GM21390 (cell line): Measurements from ENCODE around the gene ZNF397.
A peak's percentile ranks its signal among the peaks of the same experiment; 100 is the strongest.
"Not testable (repeated sequence)": the region's sequence is repeated elsewhere in the genome, so short reads cannot be mapped to it uniquely, and the experiment has no call there.

Source experiments
- ATAC-seq: cut with Tn5 transposase; IDR thresholded peaks from one replicate; pipeline ENCODE4 v1.9.1; 2021; ENCODE audit not compliant: unreplicated experiment

ZNF397 gene

DNA sequence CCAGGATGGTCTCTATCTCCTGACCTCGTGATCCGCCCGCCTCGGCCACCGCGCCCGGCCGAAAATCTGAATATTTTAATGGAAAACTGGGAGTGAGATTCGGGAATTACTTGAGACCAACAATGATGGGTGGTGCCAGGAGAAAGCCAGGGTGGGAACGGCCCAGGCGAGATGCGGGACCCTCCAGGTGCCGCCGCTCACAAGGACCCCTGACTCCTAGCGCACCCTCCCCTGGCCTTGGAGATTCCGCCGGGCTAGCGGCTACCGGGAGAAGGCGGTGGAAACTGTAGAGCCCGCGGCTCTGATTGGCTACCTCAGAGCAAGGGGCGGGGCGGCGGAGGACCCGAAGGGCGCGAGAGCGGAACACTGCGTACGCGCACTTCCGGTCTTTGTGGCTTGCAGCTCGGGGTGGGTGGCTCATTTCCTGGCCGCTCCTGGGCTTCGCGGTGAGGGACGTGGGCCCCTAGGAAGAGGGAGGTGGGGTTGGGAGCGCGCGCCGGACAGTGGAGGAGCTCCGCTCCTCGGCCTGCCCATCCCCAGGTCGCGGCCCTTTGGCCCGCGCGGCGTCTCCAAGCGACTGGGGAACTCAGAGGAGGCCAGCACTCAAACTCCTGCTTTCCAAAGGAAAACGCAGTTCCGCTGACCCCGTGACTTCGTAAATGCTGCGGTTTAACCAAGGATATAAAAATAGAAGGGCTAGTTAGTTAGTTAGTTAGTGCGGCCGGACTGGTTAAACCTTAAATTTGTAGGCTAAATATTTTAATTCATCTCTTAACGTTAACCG lies at the start of gene ZNF397:
ZNF397 (plus strand) TSS at position 371 of the 784 bp plus-strand sequence. CDS start 1,437 bp downstream, outside the sequence.
- ATAC-seq = peak; percentile 99

DNA sequence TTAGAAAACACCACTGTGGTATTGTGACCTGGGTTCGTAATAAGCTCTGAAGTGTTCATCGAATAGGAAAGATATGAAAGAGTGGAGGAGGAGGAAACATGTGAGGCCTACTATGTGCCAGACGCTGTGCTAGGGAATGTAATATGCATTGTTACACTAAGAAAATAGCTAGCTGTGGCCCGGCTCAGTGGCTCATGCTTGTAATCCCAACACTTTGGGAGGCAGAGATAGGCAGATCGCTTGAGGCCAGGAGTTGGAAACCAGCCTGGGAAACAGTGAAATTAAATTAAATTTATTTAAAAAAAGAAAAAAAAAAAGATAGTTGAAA lies 49.2 kb upstream of the ZNF397 start:
- no peak for ATAC-seq

DNA sequence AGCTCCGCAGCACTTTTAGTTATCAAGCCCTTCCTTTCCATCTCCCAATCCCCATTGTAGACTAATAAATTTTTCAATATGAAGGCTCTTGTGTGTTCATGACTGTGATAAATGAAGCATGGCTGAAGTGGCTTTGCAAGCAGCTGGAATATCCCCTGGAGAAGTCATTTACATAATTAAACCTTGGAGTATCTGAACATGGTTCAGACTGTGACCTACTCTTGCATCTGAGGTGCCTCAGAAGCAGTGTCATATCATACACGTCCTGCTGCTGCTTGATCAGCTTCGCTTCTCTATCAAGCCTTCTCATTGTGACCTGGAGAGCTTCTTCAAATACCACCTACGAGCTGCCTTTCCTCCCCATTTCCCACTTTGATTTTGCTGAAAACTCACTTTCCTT lies 48.4 kb upstream of the ZNF397 start:
- ATAC-seq = no peak

DNA sequence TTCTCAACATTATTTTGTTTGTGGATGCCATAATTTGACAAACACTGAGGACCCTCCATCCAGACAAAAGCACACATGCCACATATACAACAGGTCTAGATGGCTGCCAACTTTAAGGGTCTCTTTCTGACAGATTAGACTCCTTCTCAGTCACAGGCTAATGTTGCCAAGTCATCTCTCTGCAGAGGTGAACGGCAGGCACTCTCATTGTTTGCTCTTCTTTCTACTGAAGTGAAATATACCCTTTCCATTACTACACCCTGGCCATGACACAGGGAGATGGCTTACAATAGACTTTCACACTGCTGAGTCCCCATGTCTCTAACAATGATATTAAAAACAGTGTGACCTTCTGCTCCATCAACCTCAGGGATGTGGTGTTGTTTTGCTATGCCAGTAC lies 47.5 kb upstream of the ZNF397 start:
- no peak for ATAC-seq

DNA sequence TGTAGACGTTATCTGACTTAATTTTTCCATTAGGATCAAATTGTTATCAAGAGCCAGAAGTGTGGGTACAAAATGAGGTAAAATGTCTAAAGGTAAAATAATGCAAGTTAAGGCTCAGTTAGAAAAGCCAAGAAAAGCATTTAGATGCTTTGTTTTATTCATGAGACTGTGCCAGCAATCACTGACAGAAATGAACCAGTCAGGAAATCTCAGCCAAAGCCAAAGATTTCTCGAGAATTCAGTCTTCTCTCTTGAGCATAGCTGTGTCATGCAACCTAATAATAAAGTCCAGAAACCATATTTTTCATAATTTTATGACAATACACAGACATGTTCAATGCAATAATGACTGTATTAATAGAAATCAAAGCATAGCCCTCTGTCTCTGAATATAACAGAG lies 43.5 kb upstream of the ZNF397 start:
- no peak for ATAC-seq

DNA sequence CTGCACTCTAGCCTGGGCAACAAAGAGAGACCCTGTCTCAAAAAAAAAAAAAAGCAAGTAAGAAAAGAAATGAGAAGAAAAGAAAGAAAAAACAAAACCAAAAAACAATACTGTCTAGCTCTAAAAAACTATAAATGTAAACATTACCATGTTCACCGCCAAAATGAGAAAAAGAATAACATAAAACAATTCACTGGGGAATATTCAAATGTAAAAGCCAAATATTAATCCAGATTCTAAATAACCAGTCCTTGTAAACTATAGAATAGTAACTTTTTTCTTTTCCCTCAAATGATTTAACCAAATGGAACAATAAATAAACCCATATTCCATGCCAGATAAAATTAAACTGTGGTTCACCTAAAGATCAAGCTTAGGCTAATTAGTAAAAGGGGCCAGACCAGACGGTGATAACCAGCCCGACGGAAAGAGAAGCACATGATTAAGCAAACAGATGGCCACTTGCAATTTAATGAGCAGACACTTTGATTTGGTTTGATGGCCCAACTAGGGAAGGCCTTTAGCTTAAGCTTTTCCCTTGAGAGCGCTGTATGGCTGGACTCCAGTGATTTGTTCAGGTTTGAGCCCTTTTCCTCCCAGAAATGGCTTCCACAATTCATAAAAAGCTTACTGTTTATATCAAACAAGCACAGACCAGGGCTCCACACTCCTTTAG lies 39.4 kb upstream of the ZNF397 start:
- ATAC-seq = no peak

DNA sequence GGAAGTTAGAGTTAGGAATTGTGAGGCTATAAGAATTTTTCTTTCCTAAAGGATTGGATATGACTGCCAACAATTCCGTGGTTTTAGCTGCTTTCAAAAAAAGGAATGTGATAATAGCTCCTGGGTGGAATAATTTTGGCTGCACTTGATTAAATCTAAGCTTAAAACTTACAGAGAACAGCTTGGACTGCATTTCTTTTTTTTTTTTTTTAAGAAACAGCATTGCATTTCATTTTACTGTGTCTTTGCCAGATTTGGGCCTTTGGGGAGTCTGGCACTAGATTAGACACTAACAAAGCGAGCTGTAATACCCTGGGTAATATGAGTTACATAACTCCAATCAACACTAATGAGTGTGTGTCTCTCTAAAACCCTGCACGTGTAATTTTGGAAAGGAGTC lies 37.8 kb upstream of the ZNF397 start:
- no peak for ATAC-seq

DNA sequence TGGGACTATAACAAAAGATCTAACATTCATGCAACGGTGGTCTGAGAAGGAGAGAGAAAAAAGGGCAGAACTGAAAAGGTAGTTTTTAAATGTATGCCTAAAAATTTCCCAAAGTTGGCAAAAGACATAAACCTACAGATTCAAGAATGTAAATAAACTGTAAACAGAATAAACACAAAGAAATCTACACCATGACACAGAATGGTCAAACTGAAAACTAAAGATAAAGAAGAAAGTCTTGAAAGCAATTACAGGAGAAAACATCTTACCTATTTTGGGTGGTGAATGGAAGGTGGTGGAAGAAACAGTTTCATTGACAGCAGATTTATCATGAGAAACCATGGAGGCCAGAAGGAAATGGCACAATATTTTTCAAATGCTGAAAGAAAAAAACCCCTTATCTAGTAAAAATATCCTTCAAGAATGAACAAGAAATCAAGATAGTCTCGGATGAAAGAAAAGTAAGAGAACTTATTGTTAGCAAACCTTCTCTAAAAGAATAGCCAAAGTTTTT lies 35.6 kb upstream of the ZNF397 start:
- no peak for ATAC-seq

DNA sequence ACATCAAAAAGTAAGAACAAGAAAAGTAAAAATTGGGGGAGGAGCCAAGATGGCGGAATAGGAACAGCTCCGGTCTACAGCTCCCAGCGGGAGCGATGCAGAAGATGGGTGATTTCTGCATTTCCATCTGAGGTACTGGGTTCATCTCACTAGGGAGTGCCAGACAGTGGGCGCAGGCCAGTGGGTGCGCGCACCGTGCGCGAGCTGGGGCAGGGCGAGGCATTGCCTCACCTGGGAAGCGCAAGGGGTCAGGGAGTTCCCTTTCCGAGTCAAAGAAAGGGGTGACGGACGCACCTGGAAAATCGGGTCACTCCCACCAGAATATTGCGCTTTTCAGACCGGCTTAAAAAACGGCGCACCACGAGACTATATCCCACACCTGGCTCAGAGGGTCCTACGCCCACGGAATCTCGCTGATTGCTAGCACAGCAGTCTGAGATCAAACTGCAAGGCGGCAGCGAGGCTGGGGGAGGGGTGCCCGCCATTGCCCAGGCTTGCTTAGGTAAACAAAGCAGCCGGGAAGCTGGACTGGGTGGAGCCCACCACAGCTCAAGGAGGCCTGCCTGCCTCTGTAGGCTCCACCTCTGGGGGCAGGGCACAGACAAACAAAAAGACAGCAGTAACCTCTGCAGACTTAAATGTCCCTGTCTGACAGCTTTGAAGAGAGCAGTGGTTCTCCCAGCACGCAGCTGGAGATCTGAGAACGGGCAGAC lies 34.9 kb upstream of the ZNF397 start:
- ATAC-seq = not testable (repeated sequence)

DNA sequence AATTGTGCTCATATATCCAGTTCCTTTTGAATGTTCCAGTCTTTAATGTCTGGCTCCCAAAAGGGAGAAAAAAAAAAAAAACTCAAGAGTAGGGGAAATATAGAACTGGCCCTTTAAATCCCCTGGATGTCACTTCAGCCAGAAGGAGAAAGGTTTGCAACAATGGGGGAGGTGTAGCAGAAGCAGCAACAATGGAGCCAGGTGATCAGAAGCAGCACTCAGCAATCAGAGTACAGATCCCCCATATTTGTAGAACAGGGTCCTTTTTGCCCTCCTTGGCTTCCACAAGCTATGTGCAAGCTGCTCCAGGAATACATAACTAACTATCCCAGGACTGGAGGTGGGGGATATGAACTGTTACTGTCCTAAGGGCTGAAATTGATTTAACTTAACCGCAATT lies 25.8 kb upstream of the ZNF397 start:
- ATAC-seq = no peak

DNA sequence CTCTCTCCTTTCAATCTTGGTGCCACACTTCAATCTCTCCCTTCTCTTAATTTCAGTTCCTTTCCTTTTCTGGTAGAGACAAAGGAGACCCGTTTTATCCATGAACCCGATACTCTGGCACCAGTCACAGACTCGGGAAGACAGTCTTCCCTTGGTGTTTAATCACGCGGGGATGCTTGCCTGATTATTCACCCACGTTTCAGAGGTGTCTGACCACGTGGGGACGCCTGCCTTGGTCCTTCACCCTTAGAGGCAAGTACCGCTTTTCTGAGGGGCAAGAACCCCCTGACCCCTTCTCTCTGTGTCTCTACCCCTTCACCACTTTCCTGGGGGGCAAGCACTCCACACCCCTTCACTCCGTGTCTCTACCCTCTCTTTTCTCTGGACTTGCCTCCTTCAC lies 24.2 kb upstream of the ZNF397 start:
- not testable (repeated sequence) for ATAC-seq

DNA sequence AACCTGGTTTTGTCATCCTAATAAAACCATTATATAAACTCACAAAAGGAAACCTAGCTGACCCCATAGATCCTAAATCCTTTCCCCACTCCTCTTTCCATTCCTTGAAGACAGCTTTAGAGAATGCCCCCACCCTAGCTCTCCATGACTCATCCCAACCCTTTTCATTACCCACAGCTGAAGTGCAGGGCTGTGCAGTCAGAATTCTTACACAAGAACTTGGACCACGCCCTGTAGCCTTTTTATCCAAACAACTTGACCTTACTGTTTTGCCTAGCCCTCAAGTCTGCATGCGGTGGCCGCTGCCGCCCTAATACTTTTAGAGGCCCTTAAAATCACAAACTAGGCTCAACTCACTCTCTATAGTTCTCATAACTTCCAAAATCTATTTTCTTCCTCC lies 21.5 kb upstream of the ZNF397 start:
- not testable (repeated sequence) for ATAC-seq

DNA sequence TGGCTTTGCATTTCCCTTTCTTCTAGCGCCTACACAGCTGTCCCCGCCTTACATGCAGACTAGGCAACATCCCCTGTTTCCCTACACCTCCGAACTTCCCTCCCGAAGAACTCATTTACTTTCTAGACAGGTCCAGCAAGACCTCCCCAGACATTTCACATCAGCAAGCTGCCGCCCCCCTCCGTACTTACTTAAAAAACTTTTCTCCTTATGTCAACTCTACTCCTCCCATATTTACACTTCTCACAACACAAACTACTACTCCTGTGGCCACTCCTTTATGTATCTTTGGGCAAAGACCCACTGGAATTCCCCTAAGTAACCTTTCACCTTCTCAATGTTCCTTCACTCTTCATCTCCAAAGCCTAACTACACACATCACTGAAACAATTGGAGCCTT lies 20.4 kb upstream of the ZNF397 start:
- ATAC-seq = no peak

DNA sequence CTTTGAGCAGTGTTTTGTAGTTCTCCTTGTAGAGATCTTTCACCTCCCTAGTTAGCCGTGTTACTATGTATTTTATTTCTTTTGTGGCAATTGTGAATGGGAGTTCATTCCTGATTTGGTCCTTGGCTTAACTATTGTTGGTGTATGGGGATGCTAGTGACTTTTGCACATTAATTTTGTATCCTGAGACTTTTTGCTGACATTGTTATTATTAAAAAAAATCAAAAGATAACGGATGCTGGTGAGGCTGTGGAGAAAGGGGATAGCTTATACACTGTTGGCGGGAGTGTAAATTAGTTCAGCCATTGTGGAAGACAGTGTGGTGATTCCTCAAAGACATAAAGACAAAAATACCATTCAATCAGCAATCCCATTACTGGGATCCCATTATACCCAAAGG lies 17.0 kb upstream of the ZNF397 start:
- ATAC-seq = no peak

DNA sequence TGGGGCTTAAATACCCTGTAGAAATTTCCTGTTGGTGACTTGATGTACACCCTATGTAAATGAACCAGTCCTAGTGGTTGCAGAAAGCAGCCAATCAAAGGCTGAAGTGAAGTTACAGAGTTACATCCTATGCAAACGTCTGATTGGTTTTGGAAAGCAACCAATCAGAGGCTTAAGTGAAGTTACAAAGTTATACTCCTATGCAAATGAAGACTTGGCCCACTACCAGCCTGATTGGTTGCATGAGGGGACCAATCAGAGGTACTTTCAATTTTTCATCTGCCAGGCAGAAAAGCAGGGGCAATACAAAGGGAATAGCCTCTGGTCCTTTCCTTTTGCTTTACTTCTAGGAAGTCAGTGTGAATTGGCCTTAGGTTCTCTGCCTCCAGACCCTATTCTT lies 13.6 kb upstream of the ZNF397 start:
- no peak for ATAC-seq

DNA sequence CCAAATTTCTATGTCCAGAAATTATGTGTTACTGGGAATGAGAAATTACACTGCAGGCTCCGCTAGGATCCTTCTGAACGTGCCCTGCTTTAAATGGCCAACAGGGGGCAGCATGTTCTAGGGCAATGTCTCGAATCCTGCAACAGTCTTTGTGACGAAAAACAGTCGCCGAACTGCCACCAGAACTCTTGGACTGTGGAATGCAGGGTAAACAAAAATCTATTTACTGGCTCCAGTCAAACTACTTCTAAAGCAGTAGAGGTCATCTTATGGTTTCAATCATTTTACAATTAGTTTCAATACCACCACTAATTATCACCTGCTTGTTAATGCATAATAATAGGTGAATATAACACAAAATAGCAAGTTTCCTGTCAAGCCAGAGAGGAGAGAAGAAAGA lies 9.8 kb upstream of the ZNF397 start:
- peak; percentile 95 for ATAC-seq

DNA sequence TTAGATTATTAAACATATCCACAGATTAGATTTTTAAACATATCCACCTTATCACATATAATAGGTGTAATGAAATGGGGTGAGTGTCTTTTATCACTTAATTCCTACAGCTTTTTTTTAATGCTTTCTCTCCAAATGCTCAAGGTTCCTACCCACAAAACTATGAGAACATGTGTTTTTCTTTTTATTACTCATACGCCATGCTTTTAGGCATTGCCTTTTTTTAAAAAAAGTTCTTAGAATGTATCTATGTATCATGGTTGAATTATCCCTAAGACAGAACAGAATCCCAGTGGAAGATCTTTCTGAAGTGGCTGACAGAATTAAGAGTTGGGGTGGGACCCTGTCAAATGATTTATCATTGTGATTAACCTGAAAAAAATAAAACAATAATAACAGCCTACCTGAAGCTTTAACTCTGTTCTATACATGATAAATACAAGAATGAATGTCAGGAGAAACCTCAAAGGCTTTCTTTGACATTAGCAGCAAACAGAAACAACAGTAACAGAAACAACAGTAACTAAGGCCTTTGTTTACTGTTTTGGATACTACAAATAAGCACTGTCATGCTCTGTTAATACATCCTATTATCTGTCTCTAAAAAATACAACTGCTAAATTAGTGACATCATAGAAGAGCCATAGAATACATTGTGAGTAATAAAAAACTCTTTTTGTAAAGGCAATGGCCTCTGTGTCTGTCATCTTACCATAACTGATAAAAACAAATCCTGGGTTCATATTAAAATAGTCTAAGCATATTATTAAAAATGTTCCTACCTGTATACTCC lies 4.1 kb upstream of the ZNF397 start:
- no peak for ATAC-seq

DNA sequence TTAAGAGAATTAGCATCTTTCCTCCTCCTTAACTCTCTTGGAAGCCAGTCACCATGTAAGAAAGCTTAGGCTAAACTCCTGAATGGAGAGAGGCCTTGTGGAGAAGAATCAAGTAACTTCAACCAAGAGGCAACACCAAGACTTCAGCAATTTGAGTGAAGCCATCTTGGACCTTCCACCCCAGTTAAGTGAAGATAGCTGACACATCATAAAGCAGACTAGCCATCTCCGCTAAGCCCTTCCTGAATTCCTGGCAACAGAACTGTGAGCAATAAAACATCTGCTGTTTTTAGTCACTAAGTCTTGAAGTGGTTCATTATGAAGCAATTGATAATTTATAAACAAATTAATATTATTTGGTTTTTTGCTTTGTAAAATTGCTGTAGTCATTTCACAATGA lies 1.5 kb upstream of the ZNF397 start:
- ATAC-seq = no peak

DNA sequence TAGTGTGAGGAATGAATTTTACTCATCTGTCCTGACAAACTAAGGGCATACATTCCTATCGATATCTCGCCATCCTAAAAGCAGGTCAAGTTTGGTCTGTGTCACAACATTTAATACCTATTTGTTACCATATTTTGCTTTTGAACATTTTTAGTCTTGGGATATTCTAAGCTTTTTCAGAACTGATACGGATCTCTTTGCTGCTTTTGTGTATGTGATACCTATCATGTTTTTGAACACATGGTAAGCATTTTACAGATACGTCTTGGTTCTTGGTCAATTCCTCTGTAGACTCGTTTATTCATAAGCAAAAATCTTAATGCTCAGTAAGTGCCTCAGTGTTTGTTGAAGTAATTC lies 592 bp downstream of the ZNF397 start:
- peak; percentile 2 for ATAC-seq

DNA sequence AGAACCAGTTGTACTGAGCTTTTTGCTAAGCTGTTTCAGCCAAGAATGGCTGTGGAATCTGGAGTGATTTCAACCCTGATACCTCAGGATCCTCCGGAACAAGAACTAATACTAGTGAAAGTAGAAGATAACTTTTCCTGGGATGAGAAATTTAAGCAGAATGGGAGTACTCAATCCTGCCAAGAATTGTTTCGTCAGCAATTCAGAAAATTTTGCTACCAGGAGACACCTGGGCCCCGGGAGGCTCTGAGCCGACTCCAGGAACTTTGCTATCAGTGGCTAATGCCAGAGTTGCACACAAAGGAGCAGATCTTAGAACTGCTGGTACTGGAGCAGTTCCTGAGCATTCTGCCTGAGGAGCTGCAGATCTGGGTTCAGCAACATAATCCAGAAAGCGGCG lies 1.6 kb downstream of the ZNF397 start:
- no peak for ATAC-seq

DNA sequence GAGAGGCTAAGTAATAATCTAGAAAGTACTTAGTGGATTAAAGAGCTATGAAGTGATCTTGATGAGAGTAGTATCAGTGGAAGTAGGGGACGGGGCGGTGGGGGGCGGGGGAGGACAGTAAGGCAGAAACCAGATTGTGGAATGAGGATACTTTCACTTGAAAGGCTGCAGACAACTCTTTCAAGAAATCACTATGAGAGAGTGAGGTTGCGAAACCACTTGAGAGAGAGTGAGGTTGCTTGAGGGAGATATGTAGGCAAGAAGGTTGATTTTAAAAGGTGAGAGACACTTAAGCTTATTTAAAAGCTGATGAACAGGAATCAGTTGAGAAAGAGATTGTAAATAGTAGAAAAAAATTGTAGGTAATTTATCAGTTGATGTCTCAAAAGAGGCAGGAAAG lies 3.8 kb downstream of the ZNF397 start:
- no peak for ATAC-seq
